ENCODE measurements around the gene AGER. TPM values are rescaled to one million over a fixed set of nuclear protein-coding genes. Genes with fewer than 3 reads are reported as not detected.
"Not testable (repeated sequence)": the region's sequence is repeated elsewhere in the genome, so short reads cannot be mapped to it uniquely, and the experiment has no call there.

AGER gene
- total RNA-seq, 3 donors from 2014 or later: 5.3 to 8.1 (median 6.3) TPM

DNA sequence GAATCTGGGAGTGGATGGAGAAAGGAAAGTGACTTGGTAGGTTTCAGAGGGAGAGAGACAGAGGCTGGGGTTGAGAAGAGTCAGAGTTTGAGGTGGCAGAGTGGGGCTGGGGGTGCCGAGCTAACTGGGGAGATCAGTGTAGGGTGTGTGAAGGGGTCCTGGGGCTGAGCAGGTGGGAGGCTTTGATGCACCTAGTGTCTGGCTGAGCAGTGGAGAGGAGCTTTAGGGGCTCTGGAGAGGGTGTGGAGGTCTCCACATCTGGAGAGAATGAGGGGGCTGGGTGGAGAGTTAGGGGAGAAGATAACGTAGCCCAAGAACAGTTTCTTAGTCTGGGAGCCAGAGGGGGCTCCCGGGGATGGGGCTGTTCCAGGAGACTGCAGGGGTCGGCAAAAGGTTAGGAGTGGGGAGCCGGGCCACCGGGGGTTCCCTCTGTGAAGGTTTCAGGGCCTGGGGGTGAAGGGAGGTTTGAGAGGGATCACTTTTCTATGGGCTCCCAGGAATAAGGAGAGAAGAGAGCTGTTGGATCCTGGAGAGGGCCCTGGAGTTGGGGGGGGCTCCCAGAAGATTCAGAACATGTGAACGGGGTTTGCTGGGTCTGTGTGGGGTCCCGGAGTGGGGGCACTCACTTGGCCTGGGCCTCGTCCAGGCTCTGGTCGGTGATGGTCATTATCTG lies 5.2 kb upstream of the AGER start:
- no peak for ATAC-seq
- Histone ChIP-seq H3K36me3 (ENCODE audit: low read depth) (no peaks in the 10 kb centered on the region), H3K9me3 (no peaks in the 10 kb centered on the region), H3K4me1 (ENCODE audit: low read depth) (peaks cover 21% of the 10 kb centered on the region), H3K4me3 (peak overlapping the region; percentile 40)
- DNase-seq: peak in 1 of 3 donors; percentile 51
- intact Hi-C loops (cut with DNase I, micrococcal nuclease): no loop called here
- TF ChIP-seq, protein P1, sequence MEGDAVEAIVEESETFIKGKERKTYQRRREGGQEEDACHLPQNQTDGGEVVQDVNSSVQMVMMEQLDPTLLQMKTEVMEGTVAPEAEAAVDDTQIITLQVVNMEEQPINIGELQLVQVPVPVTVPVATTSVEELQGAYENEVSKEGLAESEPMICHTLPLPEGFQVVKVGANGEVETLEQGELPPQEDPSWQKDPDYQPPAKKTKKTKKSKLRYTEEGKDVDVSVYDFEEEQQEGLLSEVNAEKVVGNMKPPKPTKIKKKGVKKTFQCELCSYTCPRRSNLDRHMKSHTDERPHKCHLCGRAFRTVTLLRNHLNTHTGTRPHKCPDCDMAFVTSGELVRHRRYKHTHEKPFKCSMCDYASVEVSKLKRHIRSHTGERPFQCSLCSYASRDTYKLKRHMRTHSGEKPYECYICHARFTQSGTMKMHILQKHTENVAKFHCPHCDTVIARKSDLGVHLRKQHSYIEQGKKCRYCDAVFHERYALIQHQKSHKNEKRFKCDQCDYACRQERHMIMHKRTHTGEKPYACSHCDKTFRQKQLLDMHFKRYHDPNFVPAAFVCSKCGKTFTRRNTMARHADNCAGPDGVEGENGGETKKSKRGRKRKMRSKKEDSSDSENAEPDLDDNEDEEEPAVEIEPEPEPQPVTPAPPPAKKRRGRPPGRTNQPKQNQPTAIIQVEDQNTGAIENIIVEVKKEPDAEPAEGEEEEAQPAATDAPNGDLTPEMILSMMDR (IDR thresholded peaks at IDR 0.05): no peak

DNA sequence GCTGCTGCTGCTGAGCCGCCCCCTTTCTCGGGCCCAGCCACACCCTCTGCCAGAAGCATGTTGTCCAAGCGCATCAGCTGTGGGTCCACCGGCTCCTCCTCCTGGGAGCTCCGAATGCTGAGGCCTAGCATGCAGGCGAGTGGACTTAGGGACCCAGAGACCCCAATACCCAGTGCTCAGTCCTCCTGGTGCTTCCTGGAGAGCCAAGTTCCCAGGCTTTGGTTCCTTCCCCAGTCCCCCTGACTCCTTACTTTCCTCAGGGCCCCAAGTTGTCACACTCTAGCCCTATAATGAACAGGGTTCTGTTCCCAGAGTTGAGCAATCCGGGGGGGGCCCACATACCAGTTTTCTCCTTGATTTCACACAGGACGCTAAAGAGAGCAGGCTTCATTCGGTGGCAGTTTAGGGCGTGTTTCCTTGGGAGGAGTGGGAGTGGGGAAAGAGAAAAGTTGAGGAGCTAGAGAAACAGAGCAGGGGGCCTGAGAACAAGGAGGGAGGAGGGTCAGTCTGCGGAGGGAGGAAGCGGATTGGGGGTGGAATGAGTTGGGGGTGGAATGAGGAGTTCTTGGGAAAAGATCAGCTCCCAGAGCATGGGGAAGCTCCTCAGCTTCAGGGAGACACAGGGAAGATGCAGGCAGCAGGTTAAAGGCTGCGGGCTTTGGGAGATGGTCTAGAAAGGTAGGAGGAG lies 4.5 kb upstream of the AGER start:
- Histone ChIP-seq H3K36me3 (ENCODE audit: low read depth) (no peaks in the 10 kb centered on the region), H3K9me3 (no peaks in the 10 kb centered on the region), H3K4me3 (no peak overlapping the region), H3K4me1 (ENCODE audit: low read depth) (peaks cover 21% of the 10 kb centered on the region)
- ATAC-seq (no peak), DNase-seq (peak in 1 of 3 donors; percentile 48)
- TF ChIP-seq, protein P1 (IDR thresholded peaks at IDR 0.05): no peak
- intact Hi-C loops (cut with DNase I, micrococcal nuclease): no loop called here

DNA sequence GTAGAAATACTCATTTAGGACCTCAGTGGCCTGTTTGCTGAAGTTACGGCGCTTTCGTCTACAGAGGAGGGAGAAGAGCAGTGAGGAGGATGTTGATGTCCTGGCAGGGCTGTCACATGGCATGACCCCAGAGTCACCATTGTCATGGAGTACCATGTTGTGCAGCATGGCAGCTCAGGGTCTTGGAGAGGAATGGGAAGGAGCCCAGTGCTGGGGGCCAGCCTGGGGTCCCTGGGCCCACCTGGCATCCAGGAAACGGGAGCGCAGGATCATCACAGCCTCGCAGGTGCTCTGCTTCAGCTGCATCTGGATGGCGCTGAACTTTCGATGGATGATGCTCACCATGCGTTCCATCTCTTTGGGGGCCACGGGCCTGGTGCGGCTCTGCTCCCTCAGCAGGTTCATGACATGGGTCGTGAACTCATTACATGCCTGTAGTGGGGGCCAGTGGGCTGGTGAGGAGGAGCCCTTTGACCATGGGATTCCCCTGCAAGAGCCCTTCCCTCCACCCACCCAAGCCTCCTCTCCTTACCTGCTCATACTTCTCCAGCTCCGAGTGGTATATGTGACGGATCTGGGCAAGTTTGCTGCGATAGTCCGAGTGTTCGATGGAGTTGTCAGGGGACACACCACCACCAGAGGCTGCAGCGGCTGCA lies 3.8 kb upstream of the AGER start:
- H3K4me1 ChIP-seq (ENCODE audit: low read depth): peaks cover 21% of the 10 kb centered on the region
- not testable (repeated sequence) for DNase-seq, H3K4me3 ChIP-seq

DNA sequence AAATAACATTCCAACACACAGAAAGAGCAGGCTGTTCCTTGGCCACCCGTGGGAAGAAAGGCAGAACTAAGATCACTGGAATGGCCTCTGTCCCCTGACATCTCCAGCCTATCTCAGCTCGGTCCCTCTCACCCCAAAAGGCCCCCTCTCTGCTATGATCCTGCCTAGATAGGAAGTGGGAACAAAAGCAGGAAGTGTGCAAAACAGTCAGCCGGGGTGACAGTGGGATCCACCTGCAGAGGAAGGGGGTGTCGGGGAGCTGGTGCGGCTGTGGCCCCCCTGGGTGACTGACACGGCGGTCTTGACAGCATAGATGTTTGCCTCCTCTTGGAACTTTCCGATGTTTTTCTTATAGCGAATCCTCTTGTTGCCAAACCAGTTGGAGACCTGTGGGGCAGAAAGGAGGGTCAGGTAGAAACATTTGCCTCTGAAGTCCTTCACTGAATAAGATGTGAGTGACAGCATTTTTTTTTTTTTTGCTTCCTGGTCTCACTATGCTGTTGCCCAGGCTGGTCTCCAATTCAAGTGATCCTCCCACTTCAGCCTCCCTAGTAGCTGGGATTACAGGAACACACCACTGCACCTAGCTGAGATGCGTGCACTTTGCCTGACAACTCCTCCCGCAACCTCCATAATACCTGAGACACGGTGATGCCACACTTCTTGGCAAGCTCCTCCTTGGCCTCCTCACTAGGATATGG lies 3.1 kb upstream of the AGER start:
- Histone ChIP-seq H3K4me1 (ENCODE audit: low read depth) (peaks cover 21% of the 10 kb centered on the region), H3K9me3 (no peaks in the 10 kb centered on the region), H3K4me3 (no peak overlapping the region), H3K36me3 (ENCODE audit: low read depth) (no peaks in the 10 kb centered on the region)
- no peak for ATAC-seq
- TF ChIP-seq, protein P1 (IDR thresholded peaks at IDR 0.05): no peak
- intact Hi-C loops (cut with DNase I, micrococcal nuclease): no loop called here
- DNase-seq: no peak

More for the DNA sequence above, 3.8 kb upstream of the AGER start:
- intact Hi-C loops (cut with DNase I, micrococcal nuclease); ATAC-seq; H3K9me3 ChIP-seq; H3K36me3 ChIP-seq (ENCODE audit: low read depth): not testable (repeated sequence)

DNA sequence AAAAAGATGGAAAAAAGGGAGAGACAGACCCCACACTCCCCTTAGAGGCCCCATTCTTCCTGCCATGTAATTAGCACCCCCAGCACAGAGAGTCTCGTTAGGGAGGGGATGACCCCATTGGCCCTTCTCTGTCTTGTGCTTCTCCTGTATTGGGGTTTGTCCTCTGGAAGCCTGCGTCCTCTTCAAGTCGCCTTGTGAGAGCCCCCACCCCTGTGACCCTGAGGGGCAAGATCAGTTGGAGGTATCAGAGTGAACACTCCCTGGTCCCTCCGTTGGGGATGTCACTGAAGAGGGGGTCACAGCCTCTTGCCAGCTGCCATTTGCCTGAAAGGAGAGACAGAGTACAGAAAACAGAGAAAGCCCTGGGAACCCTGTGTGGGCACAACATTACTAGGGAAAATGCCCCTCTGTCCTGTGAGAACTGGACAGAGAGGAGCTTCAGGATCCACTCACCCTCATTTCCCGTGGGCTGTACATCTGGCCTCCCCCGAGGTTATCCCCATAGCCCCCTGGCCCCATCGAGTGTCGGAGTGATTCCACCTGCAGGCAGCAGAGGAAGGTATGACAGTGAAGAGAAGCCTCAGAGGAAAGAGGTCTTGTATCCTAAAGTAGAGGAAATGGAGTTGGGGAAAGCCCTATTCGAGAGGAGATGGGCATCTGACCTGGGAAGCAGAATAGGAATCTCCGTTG lies 2.2 kb upstream of the AGER start:
- intact Hi-C loops (cut with DNase I, micrococcal nuclease); H3K9me3 ChIP-seq; H3K36me3 ChIP-seq (ENCODE audit: low read depth); ATAC-seq; H3K4me3 ChIP-seq; DNase-seq: not testable (repeated sequence)
- H3K4me1 ChIP-seq (ENCODE audit: low read depth): peaks cover 26% of the 10 kb centered on the region

DNA sequence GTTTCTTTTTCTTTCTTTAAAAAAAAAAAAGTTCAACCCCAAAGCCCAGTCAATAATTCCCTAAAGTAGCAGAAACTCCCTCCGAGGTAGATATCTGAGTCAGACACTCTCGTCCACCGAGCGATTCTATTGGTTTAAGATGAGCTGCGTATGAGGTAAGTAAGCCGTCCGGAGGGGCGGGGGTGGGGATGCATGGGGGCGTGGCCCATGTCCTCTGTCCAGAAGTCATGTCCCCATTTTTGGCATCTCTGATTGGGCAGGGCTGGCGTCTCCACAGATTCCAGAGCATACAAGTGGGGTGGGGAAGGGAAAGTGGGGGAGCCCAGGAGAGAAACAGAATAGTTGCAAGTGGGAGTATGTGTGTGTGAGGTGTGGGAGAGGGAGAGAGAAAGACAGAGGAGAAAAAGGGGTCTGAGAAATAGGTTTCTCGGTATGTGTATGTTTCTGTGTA lies 1.7 kb upstream of the AGER start:
- H3K9me3 ChIP-seq; intact Hi-C loops (cut with DNase I, micrococcal nuclease); H3K36me3 ChIP-seq (ENCODE audit: low read depth); H3K4me3 ChIP-seq: not testable (repeated sequence)
- ATAC-seq (peak; percentile 45), DNase-seq (peak; percentile 73 to 82 (median 77))
- peaks cover 23% of the 10 kb centered on the region for H3K4me1 ChIP-seq (ENCODE audit: low read depth)
